Urothelium cell line (cell line): ENCODE measurements around the gene NFIA.

Source experiments
- DNase-seq: peaks from one replicate; pipeline ENCODE4 v3.0.0; 2011; ENCODE audit warnings: low spot score, mixed read lengths
- FAIRE-seq: peaks from 2 replicates; lab custom pipeline; 2011; peaks lifted over from hg19 to GRCh38; lab: Jason Lieb, UNC

Gene NFIA

GRCh38 chr1:61318319-61319125, 236.2 kb downstream of the NFIA start:
- FAIRE-seq, result no peak
- peak; percentile 29 for DNase-seq

- FAIRE-seq, result no peak
- DNase-seq, result no peak
These were observed 238.2 kb downstream of the NFIA start for GRCh38 chr1:61320575-61320974.

- FAIRE-seq (no peak), DNase-seq (no peak)
These were observed 239.8 kb downstream of the NFIA start for GRCh38 chr1:61322008-61322744.

GRCh38 chr1:61322769-61323168, 240.4 kb downstream of the NFIA start:
- DNase-seq, result no peak
- no peak for FAIRE-seq

- FAIRE-seq (no peak), DNase-seq (no peak)
These were observed 241.4 kb downstream of the NFIA start for GRCh38 chr1:61323681-61324328.

- DNase-seq (no peak), FAIRE-seq (no peak)
These were observed 244.4 kb downstream of the NFIA start for GRCh38 chr1:61326713-61327112.

- DNase-seq (no peak), FAIRE-seq (no peak)
These were observed 245.1 kb downstream of the NFIA start for GRCh38 chr1:61327436-61327835.

GRCh38 chr1:61329556-61329955, 247.2 kb downstream of the NFIA start:
- FAIRE-seq, result no peak
- DNase-seq, result no peak

- DNase-seq, result no peak
- FAIRE-seq, result no peak
These were observed 247.7 kb downstream of the NFIA start for GRCh38 chr1:61330018-61330417.

- DNase-seq, result no peak
- FAIRE-seq, result no peak
These were observed 248.2 kb downstream of the NFIA start for GRCh38 chr1:61330571-61330970.

- no peak for DNase-seq
- FAIRE-seq, result no peak
These were observed 249.9 kb downstream of the NFIA start for GRCh38 chr1:61332196-61332753.

- no peak for DNase-seq
- no peak for FAIRE-seq
These were observed 250.4 kb downstream of the NFIA start for GRCh38 chr1:61332796-61333195.

- FAIRE-seq (no peak), DNase-seq (no peak)
These were observed 252.6 kb downstream of the NFIA start for GRCh38 chr1:61334718-61335589.

- FAIRE-seq (no peak), DNase-seq (no peak)
These were observed 254.7 kb downstream of the NFIA start for GRCh38 chr1:61337037-61337436.

- DNase-seq (no peak), FAIRE-seq (no peak)
These were observed 255.1 kb downstream of the NFIA start for GRCh38 chr1:61337441-61337951.

- FAIRE-seq, result no peak
- DNase-seq, result peak; percentile 88
These were observed 255.9 kb downstream of the NFIA start for GRCh38 chr1:61337981-61338848.

GRCh38 chr1:61338899-61339298, 256.5 kb downstream of the NFIA start:
- DNase-seq, result no peak
- no peak for FAIRE-seq

GRCh38 chr1:61341426-61341825, 259.1 kb downstream of the NFIA start:
- no peak for FAIRE-seq
- DNase-seq, result no peak

- DNase-seq, result no peak
- no peak for FAIRE-seq
These were observed 261.5 kb downstream of the NFIA start for GRCh38 chr1:61343734-61344420.
